Panc1 (cell line): ENCODE data around the gene ZRANB3. TPM values are rescaled to one million over a fixed set of nuclear protein-coding genes. Genes with fewer than 3 reads are reported as not detected.

Experiments
- ATAC-seq: fragments of 200-7000 bp; cut with Tn5 transposase; 2 replicates; pipeline ENCODE4 v1.9.1; 2020; ENCODE audit warnings: mild to moderate bottlenecking, moderate library complexity
- BruUV-seq: library from RNA; stranded (reverse); fragments of 400-500 nt; replicated peaks from 2 replicates; lab custom pipeline; 2021; lab: Mats Ljungman, UMichigan
- CTCF ChIA-PET: fragments of 300-600 bp; sonication (Branson Sonifier 250); formaldehyde crosslinking; loops from one replicate; lab custom pipeline; 2022; ENCODE audit warnings: antibody characterized with exemption; lab: Charles Lee
- POLR2A ChIA-PET: fragments of 300-600 bp; sonication (Branson Sonifier 250); formaldehyde crosslinking; loops from one replicate; lab custom pipeline; 2022; ENCODE audit warnings: antibody characterized with exemption; lab: Charles Lee
- DNase-seq: peaks from one replicate; pipeline ENCODE4 v3.0.0-alpha.2; 2010; ENCODE audit warnings: low read depth, low spot score
- H3K27ac ChIP-seq: 2 replicates; pipeline ENCODE4 v1.5.1; 2011; ENCODE audit warnings: mild to moderate bottlenecking, low read length, inconsistent platforms
- H3K27me3 ChIP-seq: fragments of 200-500 bp; sonication (Bioruptor generic); 2 replicates; pipeline ENCODE4 v1.6.0; 2014; ENCODE audit warnings: low read length, inconsistent platforms; ENCODE audit not compliant: control insufficient read depth, insufficient read depth
- H3K36me3 ChIP-seq: fragments of 200-500 bp; sonication (Bioruptor generic); 2 replicates; pipeline ENCODE4 v1.5.1; 2014; ENCODE audit warnings: inconsistent platforms, mild to moderate bottlenecking, low read length, moderate library complexity; ENCODE audit not compliant: control insufficient read depth, insufficient read depth
- H3K4me1 ChIP-seq: 2 replicates; pipeline ENCODE4 v1.5.1; 2011; ENCODE audit warnings: inconsistent platforms, mild to moderate bottlenecking, low read length, moderate library complexity; ENCODE audit not compliant: control insufficient read depth, insufficient read depth
- H3K4me3 ChIP-seq, 2 experiments: 2 replicates each; pipeline ENCODE4 v1.5.1; 2011 to 2012; ENCODE audit warnings: low read depth in 2 of 2, low read length in 2 of 2, mild to moderate bottlenecking in 2 of 2, inconsistent platforms in 1 of 2, moderate library complexity in 1 of 2
- H3K9me3 ChIP-seq: fragments of 200-500 bp; sonication (Bioruptor generic); 2 replicates; pipeline ENCODE4 v1.5.1; 2014; ENCODE audit warnings: low read depth, mild to moderate bottlenecking, inconsistent platforms, low read length, moderate library complexity; ENCODE audit not compliant: control insufficient read depth, insufficient read depth
- CTCF ChIP-seq: fragments of 450-650 bp; IDR thresholded peaks from 2 replicates; pipeline ENCODE4 v1.5.1; 2017; ENCODE audit warnings: mild to moderate bottlenecking
- POLR2AphosphoS5 ChIP-seq: IDR thresholded peaks from 2 replicates; pipeline ENCODE4 v1.6.1; 2012; ENCODE audit warnings: mild to moderate bottlenecking, low read depth, low read length, moderate library complexity
- SIN3A ChIP-seq: IDR thresholded peaks from 2 replicates; pipeline ENCODE4 v1.6.1; 2012; ENCODE audit warnings: low read depth, mild to moderate bottlenecking, low read length, moderate library complexity, borderline replicate concordance; ENCODE audit not compliant: insufficient read depth
- TCF7L2 ChIP-seq: IDR thresholded peaks from 2 replicates; pipeline ENCODE4 v1.6.1; 2011; ENCODE audit warnings: mild to moderate bottlenecking, low read depth, low read length, inconsistent platforms
- in situ Hi-C: cut with HindIII; loops from 2 replicates; pipeline ENCODE4 v1.10.0; 2016; ENCODE audit warnings: low sequenced_read_pairs, low pct_unique_long_range_greater_than_20kb
- intact Hi-C: fragments of 100-400 bp; cut with micrococcal nuclease; formaldehyde crosslinking; loops from one replicate; pipeline ENCODE4 v1.10.0; 2022; ENCODE audit not compliant: unreplicated experiment
- total RNA-seq: library from RNA; stranded (reverse); gene quantifications from one replicate; pipeline ENCODE4 v1.2.1, GENCODE V29; 2021; ENCODE audit not compliant: unreplicated experiment
- TF ChIP-seq, protein P1 (sequence below), 2 experiments: IDR thresholded peaks; 2 replicates each; pipeline ENCODE4 v1.6.1; 2011 to 2012; ENCODE audit warnings: low read depth in 2 of 2, control low read depth in 1 of 2, low read length in 1 of 2, mild to moderate bottlenecking in 1 of 2, moderate library complexity in 1 of 2; ENCODE audit not compliant: insufficient read depth in 1 of 2

ZRANB3 gene
- total RNA-seq, 1 experiment from 2014 or later: 11.7 TPM

DNA sequence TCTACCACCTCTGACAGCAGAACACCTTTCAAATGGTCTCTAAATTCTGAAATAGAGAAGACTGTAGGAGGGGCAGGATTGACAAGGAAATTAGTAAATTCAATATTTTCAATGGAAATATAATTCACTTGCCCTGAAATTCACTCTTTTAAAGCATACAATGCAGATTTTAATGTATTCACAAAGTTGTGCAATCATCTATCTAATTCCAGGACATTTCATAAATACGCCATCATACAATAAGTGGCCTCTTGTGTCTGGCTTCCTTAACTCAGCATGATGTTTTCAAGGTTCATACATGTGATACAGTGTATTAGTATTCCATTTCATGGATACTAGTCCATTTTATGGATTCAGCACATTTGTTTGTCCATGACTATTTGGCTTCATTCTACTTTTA lies 74.2 kb downstream of the ZRANB3 start:
- DNase-seq (no peak), ATAC-seq (no peak)
- intact Hi-C loops: no loop called here
- Histone ChIP-seq H3K9me3 (no peaks in the 10 kb centered on the region), H3K27ac (no peak overlapping the region), H3K4me3 (no peak overlapping the region), H3K27me3 (no peaks in the 10 kb centered on the region), H3K4me1 (no peaks in the 10 kb centered on the region), H3K36me3 (no peaks in the 10 kb centered on the region)
- BruUV-seq: no TSS peak
- CTCF ChIA-PET: no interaction called here
- POLR2A ChIA-PET: no interaction called here
- TF ChIP-seq TCF7L2 (no peak), SIN3A (no peak), CTCF (no peak), POLR2AphosphoS5 (no peak)
- TF ChIP-seq, protein P1, sequence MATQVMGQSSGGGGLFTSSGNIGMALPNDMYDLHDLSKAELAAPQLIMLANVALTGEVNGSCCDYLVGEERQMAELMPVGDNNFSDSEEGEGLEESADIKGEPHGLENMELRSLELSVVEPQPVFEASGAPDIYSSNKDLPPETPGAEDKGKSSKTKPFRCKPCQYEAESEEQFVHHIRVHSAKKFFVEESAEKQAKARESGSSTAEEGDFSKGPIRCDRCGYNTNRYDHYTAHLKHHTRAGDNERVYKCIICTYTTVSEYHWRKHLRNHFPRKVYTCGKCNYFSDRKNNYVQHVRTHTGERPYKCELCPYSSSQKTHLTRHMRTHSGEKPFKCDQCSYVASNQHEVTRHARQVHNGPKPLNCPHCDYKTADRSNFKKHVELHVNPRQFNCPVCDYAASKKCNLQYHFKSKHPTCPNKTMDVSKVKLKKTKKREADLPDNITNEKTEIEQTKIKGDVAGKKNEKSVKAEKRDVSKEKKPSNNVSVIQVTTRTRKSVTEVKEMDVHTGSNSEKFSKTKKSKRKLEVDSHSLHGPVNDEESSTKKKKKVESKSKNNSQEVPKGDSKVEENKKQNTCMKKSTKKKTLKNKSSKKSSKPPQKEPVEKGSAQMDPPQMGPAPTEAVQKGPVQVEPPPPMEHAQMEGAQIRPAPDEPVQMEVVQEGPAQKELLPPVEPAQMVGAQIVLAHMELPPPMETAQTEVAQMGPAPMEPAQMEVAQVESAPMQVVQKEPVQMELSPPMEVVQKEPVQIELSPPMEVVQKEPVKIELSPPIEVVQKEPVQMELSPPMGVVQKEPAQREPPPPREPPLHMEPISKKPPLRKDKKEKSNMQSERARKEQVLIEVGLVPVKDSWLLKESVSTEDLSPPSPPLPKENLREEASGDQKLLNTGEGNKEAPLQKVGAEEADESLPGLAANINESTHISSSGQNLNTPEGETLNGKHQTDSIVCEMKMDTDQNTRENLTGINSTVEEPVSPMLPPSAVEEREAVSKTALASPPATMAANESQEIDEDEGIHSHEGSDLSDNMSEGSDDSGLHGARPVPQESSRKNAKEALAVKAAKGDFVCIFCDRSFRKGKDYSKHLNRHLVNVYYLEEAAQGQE (IDR thresholded peaks at IDR 0.05; ENCODE audit: insufficient read depth in 1 of 2, low read depth in 2 of 2, low read length in 1 of 2): no peak
- in situ Hi-C loops: no loop called here

GRCh38 chr2:135456431-135456830 lies 74.6 kb downstream of the ZRANB3 start:
- DNase-seq (no peak), ATAC-seq (no peak)
- intact Hi-C loops: no loop called here
- H3K36me3 ChIP-seq: no peaks in the 10 kb centered on the region
- no peak overlapping the region for H3K4me3 ChIP-seq
- TF ChIP-seq CTCF (no peak), SIN3A (no peak), POLR2AphosphoS5 (no peak), TCF7L2 (no peak)
- TF ChIP-seq, protein P1 (IDR thresholded peaks at IDR 0.05; ENCODE audit: insufficient read depth in 1 of 2, low read depth in 2 of 2, low read length in 1 of 2): no peak
- BruUV-seq: no TSS peak
- CTCF ChIA-PET: no interaction called here
- H3K27me3 ChIP-seq: no peaks in the 10 kb centered on the region
- POLR2A ChIA-PET: no interaction called here
- in situ Hi-C loops: no loop called here
- no peak overlapping the region for H3K27ac ChIP-seq
- no peaks in the 10 kb centered on the region for H3K4me1 ChIP-seq
- no peaks in the 10 kb centered on the region for H3K9me3 ChIP-seq
